Small intestine (tissue), 16 donors: ENCODE results near the gene REXO1. TPM values are rescaled to one million over a fixed set of nuclear protein-coding genes. Genes with fewer than 3 reads are reported as not detected.
"Not testable (repeated sequence)": the region's sequence is repeated elsewhere in the genome, so short reads cannot be mapped to it uniquely, and the experiment has no call there.

Source experiments
- DNase-seq, 2 donors: peaks; one replicate each; pipeline versions ENCODE4 v3.0.0 to v3.0.0-alpha.2; 2013
- FAIRE-seq: peaks from 2 replicates; lab custom pipeline; 2012; peaks lifted over from hg19 to GRCh38; lab: Jason Lieb, UNC
- H3K27ac ChIP-seq, 3 donors: one replicate each; pipeline ENCODE4 v1.5.1; 2013; ENCODE audit warnings: low read length in 2 of 3, mild to moderate bottlenecking in 2 of 3, control low read depth in 1 of 3, inconsistent platforms in 1 of 3, low read depth in 1 of 3, moderate library complexity in 1 of 3
- H3K27me3 ChIP-seq, 3 donors: one replicate each; pipeline ENCODE4 v1.6.1; 2013; ENCODE audit warnings: low read length in 3 of 3, inconsistent platforms in 1 of 3; ENCODE audit not compliant: control insufficient read depth in 3 of 3, insufficient read depth in 3 of 3
- H3K36me3 ChIP-seq, 3 donors: one replicate each; pipeline ENCODE4 v1.6.1; 2013; ENCODE audit warnings: low read length in 3 of 3, inconsistent platforms in 1 of 3, low read depth in 1 of 3, mild to moderate bottlenecking in 1 of 3, moderate library complexity in 1 of 3; ENCODE audit not compliant: control insufficient read depth in 3 of 3, insufficient read depth in 2 of 3
- H3K4me1 ChIP-seq, 3 donors: one replicate each; pipeline ENCODE4 v1.6.1; 2013; ENCODE audit warnings: low read length in 2 of 3, inconsistent platforms in 1 of 3, low read depth in 1 of 3, mild to moderate bottlenecking in 1 of 3, moderate library complexity in 1 of 3; ENCODE audit not compliant: control insufficient read depth in 3 of 3, insufficient read depth in 2 of 3
- H3K4me3 ChIP-seq, 3 donors: one replicate each; pipeline ENCODE4 v1.5.1; 2013; ENCODE audit warnings: low read length in 3 of 3, control low read depth in 1 of 3, inconsistent platforms in 1 of 3, low read depth in 1 of 3, mild to moderate bottlenecking in 1 of 3, moderate library complexity in 1 of 3
- H3K9me3 ChIP-seq, 2 donors: one replicate each; pipeline ENCODE4 v1.6.1; 2013; ENCODE audit warnings: low read depth in 1 of 2, low read length in 1 of 2; ENCODE audit not compliant: control insufficient read depth in 2 of 2, insufficient read depth in 1 of 2
- WGBS, 3 donors: extraction: QIAGEN DNeasy Blood & Tissue Kit; methylation state at CpG; one replicate each; pipeline ENCODE4 v1.1.7; 2013; 5-methylcytosine and 5-hydroxymethylcytosine counted together
- long read RNA-seq, 10 donors: transcript quantifications; one replicate each; lab custom pipeline, GENCODE V29; 2026
- polyA plus RNA-seq, 4 donors: library from polyadenylated mRNA; stranded (reverse) in 3 of 4; unstranded in 1 of 4; fragments of 200-250 nt in 3 of 4; fragments of 120-200 nt in 1 of 4; gene quantifications; one replicate each; pipeline versions ENCODE4 v1.2.1 to v1.2.3, GENCODE V29; 2013
- donor health status: healthy with polysubstance abuse.
- donor health status: control.
- donor health status: control.
- donor health status: Bipolar disorder and iron deficiency.
- donor health status: healthy.

Gene REXO1
- polyA plus RNA-seq = 10 to 100 TPM; 18.4 to 31.8 (median 23.6) TPM
- long read RNA-seq, donor 1 = 0 reads
- long read RNA-seq, donor 2 = 0 reads
- long read RNA-seq, donor 3, partial matches to known transcripts = 9 of 10 reads
- long read RNA-seq, donor 3, other reads (novel, unspliced or antisense) = 0 of 10 reads
- long read RNA-seq, donor 4 = 0 reads
- long read RNA-seq, donor 5 = 0 reads
- long read RNA-seq, donor 6 = 0 reads
- long read RNA-seq, donor 7, partial matches to known transcripts = 6 of 6 reads
- long read RNA-seq, donor 7, other reads (novel, unspliced or antisense) = 0 of 6 reads
- long read RNA-seq, donor 8 = 0 reads
- long read RNA-seq, donor 9 = 0 reads
- long read RNA-seq, donor 10, full-length matches to known transcripts = 4 of 11 reads
- long read RNA-seq, donor 10, partial matches to known transcripts = 7 of 11 reads
- long read RNA-seq, donor 10, other reads (novel, unspliced or antisense) = 0 of 11 reads

DNA sequence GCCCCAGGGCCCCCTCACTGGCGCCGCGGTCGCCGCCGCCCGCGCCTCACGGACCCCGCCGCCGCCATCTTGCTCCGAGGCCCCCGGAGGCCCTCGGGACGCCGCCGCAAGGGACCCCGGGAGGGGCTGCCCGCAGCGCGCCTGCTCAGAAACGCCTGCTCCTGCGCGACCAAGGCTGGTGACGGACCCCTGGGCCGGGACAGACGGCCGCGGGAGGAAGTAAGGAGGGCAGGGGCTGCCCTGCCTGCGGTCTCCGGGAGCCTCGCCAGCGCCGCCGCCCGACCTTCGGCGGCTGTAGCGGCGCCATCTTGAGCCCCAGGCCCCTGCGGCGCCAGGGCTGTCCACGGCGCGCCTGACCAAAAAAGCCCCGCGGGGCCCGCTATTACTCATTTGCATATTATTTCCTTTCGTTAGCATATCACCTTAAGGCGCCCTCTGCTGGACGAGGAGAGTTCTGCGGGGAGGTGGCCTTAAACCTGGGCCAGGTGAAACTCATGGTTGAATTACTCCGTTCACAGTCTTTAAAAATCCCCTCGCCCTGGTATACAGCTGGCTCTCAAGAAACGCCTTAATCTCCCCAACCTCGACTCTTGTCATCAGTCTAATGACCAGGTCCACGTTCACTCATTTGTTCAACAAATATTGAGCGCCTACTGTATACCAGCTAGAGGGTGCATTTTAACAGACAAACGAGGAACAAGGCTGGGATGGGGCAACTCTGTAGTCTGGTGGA lies at the start of gene REXO1:
TSS of gene REXO1 (minus strand) at position 85 of the 733 bp plus-strand sequence. CDS start 125 bp downstream, outside the sequence.
- FAIRE-seq = no peak
- H3K9me3 ChIP-seq = no peaks in the 10 kb centered on the region
- H3K27ac ChIP-seq = peak within 1 kb of the TSS; percentile 94 to 99 (median 95)
- 2 to 3% (median 2%) methylated on average over 30 to 60 of the region's 60 CpGs for WGBS, 3 donors
- peaks cover 0 to 46% (median 0%) of the 10 kb centered on the region in 3 donors for H3K36me3 ChIP-seq
- DNase-seq = peak; percentile 97 to 100
- peak within 1 kb of the TSS; percentile 86 to 95 (median 88) for H3K4me3 ChIP-seq
- no peaks in the 10 kb centered on the region for H3K27me3 ChIP-seq
- peaks cover 5 to 34% (median 6%) of the 10 kb centered on the region in 3 donors for H3K4me1 ChIP-seq

DNA sequence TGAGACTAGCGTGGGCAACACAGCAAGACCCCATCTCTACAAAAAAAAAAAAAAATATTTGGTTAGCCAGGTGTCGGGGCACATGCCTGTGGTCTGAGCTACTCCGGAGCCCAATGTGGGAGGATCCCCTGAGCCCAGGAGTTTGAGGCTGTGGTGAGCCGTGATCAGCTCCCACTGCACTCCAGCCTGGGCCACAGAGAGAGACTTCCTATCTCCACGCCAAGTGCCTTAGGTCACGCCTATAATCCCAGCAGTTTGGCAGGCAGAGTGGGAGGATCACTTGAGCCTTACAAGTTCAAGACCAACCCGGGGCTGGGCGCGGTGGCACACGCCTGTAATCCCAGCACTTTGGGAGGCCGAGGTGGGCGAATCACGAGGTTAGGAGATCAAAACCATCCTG lies 48.2 kb upstream of the REXO1 start:
- no peaks in the 10 kb centered on the region for H3K36me3 ChIP-seq
- H3K27ac ChIP-seq = no peak overlapping the region
- FAIRE-seq = no peak
- no peak overlapping the region for H3K4me3 ChIP-seq
- DNase-seq = no peak
- WGBS, 3 donors = 64 to 75% (median 74%) methylated on average over 13 of the region's 13 CpGs
- H3K27me3 ChIP-seq = no peaks in the 10 kb centered on the region
- H3K4me1 ChIP-seq = peaks cover 0 to 8% (median 0%) of the 10 kb centered on the region in 3 donors
- H3K9me3 ChIP-seq = no peaks in the 10 kb centered on the region

- FAIRE-seq (no peak), DNase-seq (no peak)
- Histone ChIP-seq H3K27me3 (no peaks in the 10 kb centered on the region), H3K27ac (no peak overlapping the region), H3K36me3 (no peaks in the 10 kb centered on the region), H3K4me1 (peaks cover 0 to 8% (median 0%) of the 10 kb centered on the region in 3 donors), H3K9me3 (no peaks in the 10 kb centered on the region), H3K4me3 (no peak overlapping the region)
- 87 to 89% (median 87%) methylated on average over 17 of the region's 17 CpGs for WGBS, 3 donors
These were observed 45.5 kb upstream of the REXO1 start for GRCh38 chr19:1893791-1894190.

- Histone ChIP-seq H3K4me1 (no peaks in the 10 kb centered on the region), H3K9me3 (no peaks in the 10 kb centered on the region), H3K4me3 (no peak overlapping the region), H3K27ac (no peak overlapping the region), H3K27me3 (no peaks in the 10 kb centered on the region), H3K36me3 (no peaks in the 10 kb centered on the region)
- WGBS, 3 donors = 94 to 100% (median 98%) methylated on average over 1 of the region's 1 CpG
- DNase-seq = no peak
- FAIRE-seq = no peak
These were observed 41.6 kb upstream of the REXO1 start for GRCh38 chr19:1889907-1890306.

DNA sequence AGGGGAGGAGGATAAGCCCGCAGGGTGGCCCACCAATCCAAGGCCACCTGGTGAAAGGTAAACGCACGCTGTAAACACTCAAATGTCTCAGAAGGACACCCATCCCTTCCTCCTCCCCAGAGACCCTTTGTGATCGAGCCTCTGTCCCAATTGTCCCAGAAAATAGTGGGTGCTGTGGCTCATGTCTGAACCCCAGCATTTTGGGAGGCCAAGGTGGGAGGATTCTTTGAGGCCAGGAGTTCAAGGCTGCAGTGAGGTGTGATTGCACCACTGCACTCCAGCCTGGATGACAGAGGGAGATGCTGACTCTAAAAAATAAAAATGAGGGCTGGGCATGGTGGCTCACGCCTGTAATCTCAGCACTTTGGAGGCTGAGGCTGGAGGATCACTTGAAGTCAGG lies 40.1 kb upstream of the REXO1 start:
- Histone ChIP-seq H3K4me1 (peaks cover 0 to 11% (median 0%) of the 10 kb centered on the region in 3 donors), H3K27ac (no peak overlapping the region), H3K4me3 (no peak overlapping the region), H3K27me3 (no peaks in the 10 kb centered on the region), H3K9me3 (no peaks in the 10 kb centered on the region), H3K36me3 (peaks cover 0 to 5% (median 0%) of the 10 kb centered on the region in 3 donors)
- FAIRE-seq (no peak), DNase-seq (no peak)
- WGBS, 3 donors = 83 to 92% (median 85%) methylated on average over 5 of the region's 5 CpGs

DNA sequence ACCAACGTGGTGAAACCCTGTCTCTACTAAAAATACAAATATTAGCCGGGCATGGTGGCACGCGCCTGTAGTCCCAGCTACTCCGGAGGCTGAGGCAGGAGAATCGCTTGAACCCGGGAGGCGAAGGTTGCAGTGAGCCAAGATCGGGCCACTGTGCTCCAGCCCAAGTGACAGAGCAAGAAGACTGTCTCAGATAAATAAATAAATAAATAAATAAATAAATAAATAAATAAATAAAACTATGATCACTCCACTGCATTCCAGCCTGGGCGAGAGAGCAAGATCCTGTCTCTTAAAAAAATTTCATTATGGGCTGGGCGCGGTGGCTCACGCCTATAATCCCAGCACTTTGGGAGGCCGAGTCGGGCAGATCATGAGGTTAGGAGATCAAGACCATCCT lies 38.1 kb upstream of the REXO1 start:
- H3K4me3 ChIP-seq, H3K27ac ChIP-seq, FAIRE-seq, H3K9me3 ChIP-seq, H3K27me3 ChIP-seq, DNase-seq: not testable (repeated sequence)
- Histone ChIP-seq H3K4me1 (peaks cover 0 to 13% (median 5%) of the 10 kb centered on the region in 3 donors), H3K36me3 (peaks cover 0 to 23% (median 0%) of the 10 kb centered on the region in 3 donors)
- WGBS, 3 donors = 91 to 93% (median 92%) methylated on average over 15 of the region's 15 CpGs

- Histone ChIP-seq H3K36me3 (peaks cover 0 to 28% (median 0%) of the 10 kb centered on the region in 3 donors), H3K27ac (peak within 1 kb of the TSS; percentile 76 to 80 (median 77)), H3K4me3 (peak within 1 kb of the TSS; percentile 83 to 98 (median 90)), H3K4me1 (peaks cover 0 to 13% (median 5%) of the 10 kb centered on the region in 3 donors)
- 19 to 25% (median 24%) methylated on average over 37 to 46 of the region's 46 CpGs for WGBS, 3 donors
- H3K27me3 ChIP-seq, H3K9me3 ChIP-seq, FAIRE-seq: not testable (repeated sequence)
- DNase-seq = peak; percentile 92 to 96
These were observed 37.3 kb upstream of the REXO1 start, which contains the start of gene ABHD17A for GRCh38 chr19:1885398-1886119. Gene ABHD17A, minus strand, starts transcription at chr19:1885496. Its CDS starts 3,930 bp downstream, at chr19:1881566.
